SK-N-SH treated with all-trans-retinoic acid at 6 μM for 48 hours (cell line): ENCODE data around the gene SURF2.

Source experiments
- ESRRG ChIP-seq: fragments of 250-450 bp; sonication (Bioruptor Pico); IDR thresholded peaks from 2 replicates; pipeline ENCODE4 v1.6.1; 2021; ENCODE audit warnings: mild to moderate bottlenecking
- GLIS3 ChIP-seq: fragments of 250-450 bp; sonication (Bioruptor Pico); IDR thresholded peaks from 2 replicates; pipeline ENCODE4 v1.5.0; 2020; ENCODE audit warnings: mild to moderate bottlenecking, moderate library complexity
- PPARA ChIP-seq: fragments of 250-450 bp; sonication (Bioruptor Pico); IDR thresholded peaks from 2 replicates; pipeline ENCODE4 v1.5.0; 2020; ENCODE audit warnings: mild to moderate bottlenecking, borderline replicate concordance
- TOX ChIP-seq: fragments of 250-450 bp; sonication (Bioruptor Pico); IDR thresholded peaks from 2 replicates; pipeline ENCODE4 v1.8.0; 2021; ENCODE audit warnings: mild to moderate bottlenecking, moderate library complexity, borderline replicate concordance
- ZNF565 ChIP-seq: fragments of 450-650 bp; formaldehyde crosslinking; conservative IDR thresholded peaks from 2 replicates; pipeline ENCODE4 v1.5.0; 2020; ENCODE audit warnings: low read depth, mild to moderate bottlenecking, moderate library complexity
- TF ChIP-seq, protein P1 (sequence below): fragments of 250-450 bp; sonication (Bioruptor Pico); IDR thresholded peaks from 2 replicates; pipeline ENCODE4 v1.8.0; 2020; ENCODE audit warnings: mild to moderate bottlenecking, moderate library complexity, borderline replicate concordance
- TF ChIP-seq, protein P2 (sequence below): fragments of 250-450 bp; sonication (Bioruptor Pico); IDR thresholded peaks from 2 replicates; pipeline ENCODE4 v1.5.1; 2020; ENCODE audit warnings: low read depth, mild to moderate bottlenecking, moderate library complexity

DNA sequence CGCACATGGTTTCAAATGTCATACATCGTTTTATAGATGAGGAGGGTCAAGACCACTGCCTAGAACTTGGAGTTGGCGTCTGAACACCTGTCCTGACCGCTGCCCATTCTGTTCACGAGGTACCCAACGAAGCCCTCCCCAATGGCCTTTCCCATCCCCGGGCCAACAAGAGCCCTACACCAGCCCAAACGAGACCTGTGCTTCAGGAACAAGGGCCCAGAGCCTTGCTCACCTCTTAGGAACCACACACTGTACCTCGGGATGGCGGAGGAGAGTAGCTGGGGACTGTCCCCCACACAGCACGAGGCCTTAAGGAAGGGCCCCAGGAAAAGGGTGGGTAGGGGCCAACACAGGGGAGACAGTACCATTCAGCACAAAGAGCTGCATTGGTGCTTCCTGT is 23.3 kb upstream of the SURF2 start:
- TF ChIP-seq TOX (CRISPR knock-in tag) (no peak), PPARA (CRISPR knock-in tag) (no peak), ESRRG (CRISPR knock-in tag) (no peak), ZNF565 (no peak), GLIS3 (CRISPR knock-in tag) (no peak)
- TF ChIP-seq, protein P1, sequence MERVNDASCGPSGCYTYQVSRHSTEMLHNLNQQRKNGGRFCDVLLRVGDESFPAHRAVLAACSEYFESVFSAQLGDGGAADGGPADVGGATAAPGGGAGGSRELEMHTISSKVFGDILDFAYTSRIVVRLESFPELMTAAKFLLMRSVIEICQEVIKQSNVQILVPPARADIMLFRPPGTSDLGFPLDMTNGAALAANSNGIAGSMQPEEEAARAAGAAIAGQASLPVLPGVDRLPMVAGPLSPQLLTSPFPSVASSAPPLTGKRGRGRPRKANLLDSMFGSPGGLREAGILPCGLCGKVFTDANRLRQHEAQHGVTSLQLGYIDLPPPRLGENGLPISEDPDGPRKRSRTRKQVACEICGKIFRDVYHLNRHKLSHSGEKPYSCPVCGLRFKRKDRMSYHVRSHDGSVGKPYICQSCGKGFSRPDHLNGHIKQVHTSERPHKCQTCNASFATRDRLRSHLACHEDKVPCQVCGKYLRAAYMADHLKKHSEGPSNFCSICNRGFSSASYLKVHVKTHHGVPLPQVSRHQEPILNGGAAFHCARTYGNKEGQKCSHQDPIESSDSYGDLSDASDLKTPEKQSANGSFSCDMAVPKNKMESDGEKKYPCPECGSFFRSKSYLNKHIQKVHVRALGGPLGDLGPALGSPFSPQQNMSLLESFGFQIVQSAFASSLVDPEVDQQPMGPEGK (CRISPR knock-in tag): no peak
- TF ChIP-seq, protein P2, sequence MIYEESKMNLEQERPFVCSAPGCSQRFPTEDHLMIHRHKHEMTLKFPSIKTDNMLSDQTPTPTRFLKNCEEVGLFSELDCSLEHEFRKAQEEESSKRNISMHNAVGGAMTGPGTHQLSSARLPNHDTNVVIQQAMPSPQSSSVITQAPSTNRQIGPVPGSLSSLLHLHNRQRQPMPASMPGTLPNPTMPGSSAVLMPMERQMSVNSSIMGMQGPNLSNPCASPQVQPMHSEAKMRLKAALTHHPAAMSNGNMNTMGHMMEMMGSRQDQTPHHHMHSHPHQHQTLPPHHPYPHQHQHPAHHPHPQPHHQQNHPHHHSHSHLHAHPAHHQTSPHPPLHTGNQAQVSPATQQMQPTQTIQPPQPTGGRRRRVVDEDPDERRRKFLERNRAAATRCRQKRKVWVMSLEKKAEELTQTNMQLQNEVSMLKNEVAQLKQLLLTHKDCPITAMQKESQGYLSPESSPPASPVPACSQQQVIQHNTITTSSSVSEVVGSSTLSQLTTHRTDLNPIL (CRISPR knock-in tag): no peak
